KBM-7 (cell line): ENCODE measurements around the gene DDX42.
"Not testable (repeated sequence)": the region's sequence is repeated elsewhere in the genome, so short reads cannot be mapped to it uniquely, and the experiment has no call there.

ENCODE experiments used
- DNase-seq: peaks from one replicate; pipeline ENCODE4 v3.0.0-alpha.2; 2015
- in situ Hi-C: fragments of 300-500 bp; cut with MboI; formaldehyde crosslinking; loops from 2 replicates; pipeline ENCODE4 v1.14.3; 2020; ENCODE audit warnings: low sequenced_read_pairs, low pct_unique_long_range_greater_than_20kb, mixed read lengths

Gene DDX42

DNA sequence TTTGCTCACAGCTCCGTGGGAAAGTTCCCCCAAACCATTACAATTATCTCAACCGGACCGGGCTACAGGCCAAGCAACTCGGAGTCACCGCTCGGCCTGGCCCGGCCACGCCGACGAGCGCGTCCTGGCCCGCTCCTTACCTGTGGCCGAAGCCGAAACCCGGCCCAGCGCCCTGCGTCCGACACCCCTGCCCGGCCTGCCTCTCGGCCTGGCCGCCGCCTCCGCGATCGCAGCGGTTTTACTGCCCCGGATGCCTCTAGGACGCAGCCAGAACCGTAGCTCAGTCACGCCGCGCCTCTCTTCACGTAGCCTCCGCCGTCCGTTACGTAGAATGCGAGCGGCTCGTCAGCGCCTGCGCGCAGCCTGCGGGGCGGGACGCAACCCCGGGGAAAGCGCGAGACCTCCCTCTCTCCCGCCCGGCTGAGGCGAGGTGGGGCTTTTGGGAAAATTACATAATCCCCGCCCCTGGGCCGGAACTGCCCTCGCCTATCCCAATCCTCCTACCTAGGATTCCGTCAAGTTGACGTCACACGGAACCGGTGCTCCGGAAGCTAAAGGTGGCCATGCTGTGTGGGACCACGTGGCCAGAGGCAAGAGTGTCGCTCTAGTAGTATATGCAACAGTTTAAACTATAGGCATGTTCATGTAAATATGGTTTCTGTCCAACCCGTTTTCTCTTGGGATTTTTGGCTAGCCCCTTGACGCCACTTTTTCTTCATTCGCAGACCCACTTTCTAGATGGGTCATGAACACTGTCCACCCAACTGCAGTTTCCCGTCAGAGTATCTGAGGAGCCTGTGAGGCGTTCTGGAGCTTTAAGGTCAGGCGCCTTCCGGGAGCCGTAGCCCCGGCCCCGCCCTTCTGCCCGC lies 464 bp upstream of the DDX42 start, which contains the start of gene CCDC47:
CCDC47 (minus strand) TSS at position 326 of the 869 bp plus-strand sequence. CDS start 7,422 bp downstream, outside the sequence.
- DNase-seq: peak; percentile 100
- in situ Hi-C loops: no loop called here

DNA sequence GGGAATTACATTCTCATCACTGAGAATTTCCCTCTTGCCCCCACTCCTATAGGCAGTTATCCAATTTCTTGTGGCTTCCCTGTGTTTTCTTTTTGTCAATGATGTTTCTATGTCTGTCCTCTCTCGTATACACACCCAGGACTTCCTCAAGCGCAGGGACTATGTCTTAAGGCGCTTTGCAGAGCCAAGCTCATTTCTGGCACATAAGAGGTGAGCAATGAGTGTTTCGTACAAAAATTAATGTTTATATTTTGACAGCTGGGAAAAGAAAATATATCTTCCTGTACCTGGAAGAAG lies 947 bp downstream of the DDX42 start:
- in situ Hi-C loops: no loop called here
- DNase-seq: peak; percentile 55

DNA sequence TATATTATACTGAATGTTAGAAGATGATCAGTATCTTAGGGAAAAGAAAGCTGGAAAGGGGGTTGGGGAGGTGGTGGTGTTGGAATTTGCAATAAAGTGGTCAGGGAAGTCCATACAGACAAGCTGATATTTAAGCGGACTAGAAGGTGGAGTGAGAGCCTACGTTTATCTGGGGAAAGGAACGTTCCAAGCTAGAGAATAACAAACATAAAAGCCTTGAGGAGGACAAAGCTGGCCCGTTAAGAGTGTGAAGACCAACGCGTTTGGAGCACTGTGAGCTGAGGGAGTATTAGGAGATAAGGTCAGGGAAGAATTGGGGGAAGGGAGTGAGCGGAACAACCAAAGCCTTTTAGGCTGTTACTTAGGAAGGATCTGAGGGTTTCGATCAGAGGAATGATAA lies 1.4 kb downstream of the DDX42 start:
- DNase-seq: no peak

DNA sequence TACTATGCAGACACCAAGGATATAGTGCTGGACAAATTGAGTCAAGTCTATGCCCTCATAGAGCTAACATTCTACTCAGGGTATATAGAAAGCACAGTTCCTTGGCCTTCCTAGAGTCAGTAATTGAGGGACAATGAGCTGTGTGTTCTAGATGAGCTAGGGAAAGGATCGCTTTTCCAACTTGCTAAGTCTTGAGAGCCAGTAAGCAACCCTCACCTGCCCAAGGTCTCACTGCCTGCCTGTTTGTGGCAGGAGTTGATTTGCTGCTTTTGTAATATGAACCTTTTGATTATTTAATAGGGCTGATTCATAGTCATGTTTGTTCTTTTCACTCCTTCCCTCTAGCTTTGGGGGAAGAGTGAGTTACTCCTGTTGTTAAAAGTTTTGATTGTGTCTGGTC lies 6.5 kb downstream of the DDX42 start:
- in situ Hi-C loops: no loop called here
- no peak for DNase-seq

More for the DNA sequence above, 1.4 kb downstream of the DDX42 start:
- in situ Hi-C loops: no loop called here

DNA sequence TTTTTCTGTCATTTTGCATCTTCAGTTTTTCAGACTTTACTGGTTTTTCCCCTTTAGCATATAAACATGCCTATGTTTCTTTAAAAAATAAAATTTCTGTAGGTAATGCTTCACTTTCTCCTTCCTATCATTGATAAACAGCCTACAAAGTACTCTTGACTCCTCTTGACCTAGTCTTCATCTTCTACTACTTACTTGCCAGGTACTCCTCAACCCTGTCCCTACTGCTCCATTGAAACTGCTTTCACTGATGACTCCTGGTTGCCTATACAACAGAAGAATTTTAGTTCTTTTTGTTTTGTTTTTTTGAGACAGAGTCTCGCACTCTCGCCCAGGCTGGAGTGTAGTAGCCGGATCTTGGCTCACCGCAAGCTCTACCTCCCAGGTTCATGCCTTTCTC lies 7.0 kb downstream of the DDX42 start:
- no peak for DNase-seq
- in situ Hi-C loops: no loop called here

DNA sequence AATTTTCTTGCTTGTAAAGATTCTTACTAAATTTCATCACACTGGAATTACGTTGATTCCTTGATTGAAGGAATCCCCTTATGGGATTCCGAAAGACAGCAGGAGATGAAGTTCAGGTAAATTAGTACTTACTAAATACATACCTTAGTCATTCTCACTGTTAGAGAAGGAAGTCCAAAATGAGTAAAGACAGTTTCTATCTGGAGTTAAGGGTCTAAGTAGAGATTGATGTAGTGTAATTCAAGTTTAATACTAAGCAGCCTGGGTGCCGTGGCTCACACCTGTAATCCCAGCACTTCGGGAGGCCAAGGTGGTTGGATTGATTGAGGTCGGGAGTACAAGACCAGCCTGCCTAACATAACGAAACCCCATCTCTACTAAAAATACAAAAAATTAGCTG lies 9.6 kb downstream of the DDX42 start:
- in situ Hi-C loops: no loop called here
- DNase-seq: no peak

DNA sequence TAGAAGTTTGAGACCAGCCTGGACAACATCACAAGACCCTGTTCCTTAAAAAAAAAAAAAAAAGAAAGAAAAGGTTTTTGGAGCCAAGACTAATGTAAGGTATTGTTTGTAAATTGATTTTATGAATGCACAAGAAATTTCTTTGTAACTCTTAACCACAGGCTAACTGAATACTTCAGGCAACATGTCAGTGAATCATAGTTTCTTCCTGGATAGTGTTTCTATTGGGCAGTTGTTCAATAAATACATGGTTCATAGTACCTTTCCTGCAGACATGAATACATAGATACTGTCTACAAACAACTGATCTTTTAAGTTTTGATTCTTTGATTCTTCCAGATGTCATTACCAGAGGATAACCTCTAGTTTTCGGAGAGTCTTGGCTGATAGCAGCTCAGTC lies 11.6 kb downstream of the DDX42 start:
- no peak for DNase-seq
- in situ Hi-C loops: no loop called here

DNA sequence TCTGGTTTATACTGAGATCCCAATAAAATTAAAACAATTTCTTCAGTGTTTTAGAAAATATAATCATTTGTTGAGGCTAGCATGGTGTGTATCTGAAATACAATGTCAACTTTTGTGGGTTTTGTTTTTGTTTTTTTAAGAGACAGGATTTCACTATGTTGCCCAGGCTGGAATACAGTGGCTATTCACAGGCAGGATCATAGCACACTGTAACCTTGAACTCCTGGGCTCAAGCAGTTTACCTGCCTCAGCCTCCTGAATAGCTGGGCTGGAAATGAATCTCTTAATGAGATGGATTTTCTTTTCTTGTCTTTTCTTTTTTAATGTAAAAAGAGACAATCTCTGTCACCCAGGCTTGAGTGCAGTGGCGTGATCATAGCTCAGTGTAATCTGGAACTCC lies 12.1 kb downstream of the DDX42 start:
- in situ Hi-C loops: no loop called here
- no peak for DNase-seq

DNA sequence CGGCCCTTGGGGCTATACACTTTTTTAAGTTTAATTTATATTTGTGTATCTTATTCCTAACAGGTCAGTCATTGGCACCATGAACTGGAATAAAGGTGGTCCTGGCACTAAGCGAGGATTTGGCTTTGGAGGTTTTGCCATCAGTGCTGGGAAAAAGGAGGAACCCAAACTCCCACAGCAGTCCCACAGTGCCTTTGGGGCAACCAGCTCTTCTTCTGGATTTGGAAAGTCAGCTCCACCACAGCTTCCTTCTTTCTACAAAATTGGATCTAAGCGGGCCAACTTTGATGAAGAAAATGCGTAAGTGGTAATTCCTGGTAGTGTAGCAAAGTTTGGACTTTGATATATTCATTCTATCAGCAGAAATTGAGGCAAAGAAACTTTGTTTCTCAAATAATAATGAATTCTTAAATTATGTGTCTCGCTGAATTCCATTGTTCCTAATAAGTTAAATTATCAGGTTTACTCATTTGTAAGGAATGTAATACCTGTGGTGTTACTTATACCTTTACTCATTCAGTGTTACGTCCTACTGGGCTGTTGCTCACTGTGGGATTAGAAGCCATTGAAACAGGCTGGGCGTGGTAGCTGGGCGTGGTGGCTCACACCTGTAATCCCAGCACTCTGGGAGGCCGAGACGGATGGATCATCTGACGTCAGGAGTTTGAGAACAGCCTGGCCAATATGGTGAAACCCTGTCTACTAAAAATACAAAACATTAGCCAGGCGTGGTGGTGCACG lies 13.2 kb downstream of the DDX42 start:
- in situ Hi-C loops: no loop called here
- DNase-seq: no peak

DNA sequence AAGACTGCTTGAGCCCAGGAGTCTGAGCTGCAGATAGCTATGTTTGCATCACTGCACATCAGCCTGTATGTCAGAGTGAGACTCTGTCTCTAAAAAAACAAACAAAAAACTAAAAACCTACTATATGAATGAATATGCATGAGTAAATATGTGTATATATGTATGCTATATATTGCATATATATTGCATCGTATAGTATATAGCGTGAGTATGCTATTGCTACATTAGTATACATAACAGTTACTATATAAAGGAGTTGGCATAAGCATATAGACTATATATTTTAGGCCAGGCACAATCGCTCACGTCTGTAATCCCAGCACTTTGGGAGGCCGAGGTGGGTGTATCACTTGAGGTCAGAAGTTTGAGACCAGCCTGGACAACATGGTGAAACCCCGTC lies 16.1 kb downstream of the DDX42 start:
- no peak for DNase-seq
- in situ Hi-C loops: no loop called here

DNA sequence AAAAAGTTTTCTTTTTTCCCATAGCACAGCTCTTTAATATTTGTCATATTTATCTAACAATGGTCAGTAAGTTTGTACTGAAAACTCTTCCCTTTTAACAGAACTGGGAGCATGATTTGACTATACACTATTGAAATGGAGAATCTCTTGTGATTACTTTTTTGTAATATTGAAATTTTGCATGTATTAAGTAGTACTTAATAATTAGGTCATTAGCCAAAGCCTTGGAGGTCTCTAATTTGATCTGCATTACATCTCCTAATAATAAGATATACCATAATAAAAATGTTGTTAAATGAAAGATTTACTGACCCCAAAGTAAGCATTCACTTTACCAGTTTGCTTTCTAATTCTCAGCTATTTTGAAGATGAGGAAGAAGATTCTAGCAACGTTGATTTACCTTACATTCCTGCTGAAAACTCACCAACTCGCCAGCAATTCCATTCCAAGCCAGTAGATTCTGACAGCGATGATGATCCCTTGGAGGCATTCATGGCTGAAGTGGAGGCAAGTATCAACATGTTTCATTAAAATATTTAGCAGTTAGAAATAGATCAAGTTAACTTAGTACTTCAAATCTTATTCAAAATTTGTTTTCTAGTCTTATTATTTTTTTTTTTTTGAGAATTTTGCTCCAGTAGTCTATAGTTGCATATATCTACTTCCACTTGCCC lies 18.2 kb downstream of the DDX42 start:
- DNase-seq: no peak
- in situ Hi-C loops: no loop called here

DNA sequence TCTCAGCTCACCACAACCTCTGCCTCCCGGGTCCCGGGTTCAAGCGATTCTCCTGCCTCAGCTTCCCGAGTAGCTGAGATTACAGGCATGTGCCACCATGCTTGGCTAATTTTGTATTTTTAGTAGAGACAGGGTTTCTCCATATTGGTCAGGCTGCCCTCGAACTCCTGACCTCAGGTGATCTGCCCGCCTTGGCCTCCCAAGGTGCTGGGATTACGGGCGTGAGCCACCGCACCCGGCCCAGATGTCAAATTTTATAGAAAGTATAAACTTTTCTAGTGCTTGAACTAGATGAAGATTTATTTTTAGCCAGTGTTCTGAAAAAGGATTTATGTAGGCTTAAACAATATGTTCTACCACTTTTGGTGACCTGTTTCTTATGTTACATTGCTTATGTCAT lies 22.4 kb downstream of the DDX42 start:
- in situ Hi-C loops, DNase-seq: not testable (repeated sequence)

DNA sequence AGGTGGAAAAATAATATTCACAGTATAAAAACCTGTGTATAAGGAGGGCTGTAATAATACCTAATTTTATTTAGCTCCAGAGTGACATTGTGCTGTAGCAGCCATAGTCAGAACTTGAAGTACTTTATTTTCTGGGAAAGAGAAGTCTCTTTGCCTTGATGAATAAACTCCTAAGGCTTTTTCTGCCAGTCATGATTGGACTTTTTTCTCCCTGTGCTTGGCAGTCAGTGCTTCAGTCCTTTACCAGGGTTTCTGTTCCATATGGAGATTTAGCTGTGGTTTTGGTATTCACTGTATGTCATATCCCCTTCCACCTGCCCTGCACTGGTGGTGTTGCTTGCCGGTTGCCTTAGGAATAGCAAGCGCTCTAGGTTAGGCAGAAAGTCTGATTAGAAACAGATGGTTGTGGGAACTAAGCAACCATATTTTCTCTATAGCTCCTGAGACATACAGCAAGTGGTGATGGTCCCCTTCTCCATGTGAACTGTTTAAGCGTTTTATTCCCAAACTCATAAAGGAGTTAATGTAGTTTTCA lies 24.7 kb downstream of the DDX42 start:
- in situ Hi-C loops: no loop called here
- no peak for DNase-seq

DNA sequence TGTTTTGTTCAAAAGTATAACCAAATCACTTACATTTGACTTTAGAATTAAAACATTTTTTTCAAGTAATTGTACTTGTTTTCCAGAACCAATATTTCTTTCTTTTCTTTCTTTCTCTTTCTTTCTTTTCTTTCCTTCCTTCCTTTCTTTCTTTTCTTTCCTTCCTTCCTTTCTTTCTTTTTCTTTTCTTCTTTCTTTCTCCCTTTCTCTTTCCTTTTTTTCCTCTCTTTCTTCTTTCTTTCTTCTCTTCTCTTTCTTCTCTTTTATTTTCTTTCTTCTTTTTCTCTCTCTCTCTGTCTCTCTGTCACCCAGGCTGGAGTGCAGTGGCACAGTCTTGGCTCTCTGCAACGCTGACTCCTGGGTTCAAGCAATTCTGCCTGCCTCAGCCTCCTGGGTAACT lies 26.8 kb downstream of the DDX42 start:
- no peak for DNase-seq
- in situ Hi-C loops: no loop called here

DNA sequence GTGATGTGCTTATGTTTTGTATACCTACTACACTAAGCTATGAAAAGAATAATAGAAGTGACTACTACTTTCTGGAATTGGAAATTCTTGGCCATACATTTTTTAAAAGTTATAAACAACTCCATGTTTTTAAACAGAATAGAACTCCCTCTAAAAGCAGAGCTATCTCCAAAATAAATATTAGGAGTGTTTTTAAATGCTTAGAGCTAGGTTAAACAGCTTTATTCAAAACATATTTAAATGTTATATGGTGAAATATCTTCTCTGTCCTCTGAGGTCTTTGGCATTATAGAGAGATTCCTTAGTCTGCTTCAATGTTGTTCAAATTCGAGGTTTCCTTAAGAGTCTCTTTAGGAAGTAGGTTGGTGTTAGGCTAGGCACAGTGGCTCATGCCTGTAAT lies 30.4 kb downstream of the DDX42 start:
- no peak for DNase-seq
- in situ Hi-C loops: no loop called here

DNA sequence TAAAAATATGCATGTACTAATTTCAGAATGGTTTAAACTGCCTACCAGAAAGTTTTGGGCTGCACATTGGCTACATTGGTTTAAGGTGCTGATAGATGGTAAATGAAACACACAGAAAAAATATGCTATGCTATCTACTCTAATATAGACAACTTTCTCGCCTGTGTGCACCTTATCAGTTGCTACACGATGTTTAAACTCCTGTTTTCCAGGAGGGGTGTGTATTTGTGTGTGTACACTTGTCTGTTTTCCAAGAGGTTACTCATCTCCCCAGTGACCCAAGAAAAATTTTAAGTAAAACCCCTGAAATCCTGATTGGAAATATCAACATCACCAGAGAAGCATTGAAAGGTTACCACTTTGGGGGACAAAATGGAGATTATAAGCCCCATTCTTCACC lies 31.6 kb downstream of the DDX42 start:
- DNase-seq: no peak
- in situ Hi-C loops: no loop called here

DNA sequence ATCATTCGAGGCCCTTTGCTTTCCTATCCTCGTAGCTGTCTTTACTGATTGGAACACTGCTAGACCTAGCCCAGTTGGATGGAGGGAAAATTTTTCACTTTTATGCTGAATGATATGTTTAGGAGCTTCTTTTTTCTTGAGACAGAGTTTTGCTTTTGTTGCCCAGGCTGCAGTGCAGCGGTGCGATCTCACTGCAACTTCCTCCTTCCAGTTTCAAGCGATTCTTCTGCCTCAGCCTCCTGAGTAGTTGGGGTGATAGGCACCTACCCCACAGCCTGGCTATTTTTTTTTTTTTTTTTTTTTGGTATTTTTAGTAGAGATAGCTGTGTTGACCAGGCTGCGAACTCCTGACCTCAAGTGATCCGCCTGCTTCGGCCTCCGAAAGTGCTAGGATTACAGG lies 36.0 kb downstream of the DDX42 start:
- in situ Hi-C loops: no loop called here

DNA sequence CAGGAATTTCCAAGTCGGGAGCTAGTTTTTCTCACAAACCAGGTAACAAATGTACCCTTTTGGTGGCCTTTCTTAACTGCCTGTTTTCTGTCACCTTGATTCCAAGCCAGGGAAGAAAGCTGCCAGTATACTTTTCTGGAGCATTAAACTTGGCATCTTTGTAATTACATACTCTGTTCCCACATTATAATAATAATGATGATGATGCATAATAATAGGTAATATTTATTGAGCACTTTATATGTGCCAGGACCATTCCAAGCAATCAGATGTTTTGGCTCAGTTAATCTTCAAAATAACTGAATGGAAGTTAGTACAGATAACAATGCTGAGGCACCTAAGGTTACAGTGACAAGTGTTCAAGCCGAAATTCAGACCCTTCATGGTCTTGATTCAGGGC lies 42.2 kb downstream of the DDX42 start:
- DNase-seq: no peak
- in situ Hi-C loops: no loop called here

More for the DNA sequence above, 36.0 kb downstream of the DDX42 start:
- no peak for DNase-seq

DNA sequence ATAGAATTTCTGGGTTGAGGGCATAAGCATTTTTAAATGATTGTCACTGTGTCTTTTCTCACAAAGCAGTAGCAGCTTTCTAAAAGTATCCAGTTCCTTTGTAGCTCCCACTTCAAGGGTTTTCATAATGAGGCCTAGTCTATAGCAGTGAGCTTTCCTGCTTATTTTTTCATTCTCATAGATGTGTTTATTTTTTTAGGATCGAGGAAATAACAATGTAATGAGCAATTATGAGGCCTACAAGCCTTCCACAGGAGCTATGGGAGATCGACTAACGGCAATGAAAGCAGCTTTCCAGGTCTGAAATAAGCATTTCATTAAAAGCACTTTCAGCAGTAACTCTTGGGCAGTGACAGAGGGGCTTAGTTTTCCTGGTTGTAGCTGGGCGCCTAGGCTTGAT lies 42.7 kb downstream of the DDX42 start:
- no peak for DNase-seq
- in situ Hi-C loops: no loop called here
